ENCODE results near the gene LIPC. TPM values are rescaled to one million over a fixed set of nuclear protein-coding genes. Genes with fewer than 3 reads are reported as not detected.

LIPC gene
- total RNA-seq, 1 experiment from 2014 or later = not detected

- no peak for TF ChIP-seq GTF2I (CRISPR knock-in tag; conservative IDR thresholded peaks at IDR 0.05)
- Mint-ChIP-seq H3K4me3 (no peak overlapping the region), H3K9me3 (no peaks in the 10 kb centered on the region), H3K36me3 (no peaks in the 10 kb centered on the region), H3K4me1 (peaks cover 5% of the 10 kb centered on the region; the same call in 1 of the 2 replicates), H3K27ac (no peak overlapping the region), H3K27me3 (ENCODE audit: low read depth) (no peaks in the 10 kb centered on the region)
- ChIA-PET CTCF (no interaction called here), POLR2A (no interaction called here)
- ATAC-seq = no peak
- no peak for DNase-seq (ENCODE audit: low spot score)
Observed at GRCh38 chr15:58452775-58453174, 21.0 kb downstream of the LIPC start.

- H3K9me3 Mint-ChIP-seq = no peaks in the 10 kb centered on the region
- ChIA-PET CTCF (no interaction called here), POLR2A (no interaction called here)
- no peak for DNase-seq (ENCODE audit: low spot score)
- H3K4me1 Mint-ChIP-seq = no peaks in the 10 kb centered on the region
- TF ChIP-seq SOX15 (CRISPR knock-in tag; IDR thresholded peaks at IDR 0.05) = no peak
- no peak for TF ChIP-seq CREB1 (CRISPR knock-in tag; IDR thresholded peaks at IDR 0.05)
- TF ChIP-seq KAT7 (CRISPR knock-in tag; IDR thresholded peaks at IDR 0.05; ENCODE audit: borderline replicate concordance) = no peak
- TF ChIP-seq NFYB (CRISPR knock-in tag; conservative IDR thresholded peaks at IDR 0.05; ENCODE audit: low read depth) = no peak
- TF ChIP-seq JAZF1 (CRISPR knock-in tag; IDR thresholded peaks at IDR 0.05) = no peak
- TF ChIP-seq ETV6 (CRISPR knock-in tag; IDR thresholded peaks at IDR 0.05) = no peak
- TF ChIP-seq ATF2 (CRISPR knock-in tag; IDR thresholded peaks at IDR 0.05; ENCODE audit: borderline replicate concordance, low read depth) = no peak
- no peak for TF ChIP-seq ARID4B (CRISPR knock-in tag; IDR thresholded peaks at IDR 0.05; ENCODE audit: borderline replicate concordance)
- no peak for TF ChIP-seq RORB (CRISPR knock-in tag; IDR thresholded peaks at IDR 0.05)
- TF ChIP-seq ZNF263 (CRISPR knock-in tag; IDR thresholded peaks at IDR 0.05; ENCODE audit: low read depth) = no peak
- no peak for TF ChIP-seq ZNF425 (CRISPR knock-in tag; conservative IDR thresholded peaks at IDR 0.05)
- TF ChIP-seq USF1 (CRISPR knock-in tag; IDR thresholded peaks at IDR 0.05) = no peak
- TF ChIP-seq ATF3 (CRISPR knock-in tag; conservative IDR thresholded peaks at IDR 0.05) = no peak
- H3K36me3 Mint-ChIP-seq = no peaks in the 10 kb centered on the region
- no peaks in the 10 kb centered on the region for H3K27me3 Mint-ChIP-seq (ENCODE audit: low read depth)
- no peak for ATAC-seq
- no peak overlapping the region for H3K27ac Mint-ChIP-seq
- H3K4me3 Mint-ChIP-seq = no peak overlapping the region
Observed at GRCh38 chr15:58453931-58454793, 22.4 kb downstream of the LIPC start.
